SKM-1 treated with dmso at 0.1 percent for 144 hours (cell line): ENCODE data around the gene CRYBG3.
"Not testable (repeated sequence)": the region's sequence is repeated elsewhere in the genome, so short reads cannot be mapped to it uniquely, and the experiment has no call there.

ENCODE experiments used
- DNase-seq: peaks from one replicate; lab custom pipeline; 2025; ENCODE audit not compliant: unreplicated experiment; lab: John Stamatoyannopoulos, UW

CRYBG3 gene

GRCh38 chr3:97821774-97822358, at the start of gene CRYBG3:
Gene CRYBG3, plus strand, starts transcription at chr3:97822011. Its CDS starts 196 bp downstream, at chr3:97822207.
- peak; percentile 83 for DNase-seq

- no peak for DNase-seq
These were observed 48.9 kb upstream of the CRYBG3 start for GRCh38 chr3:97772926-97773325.

- no peak for DNase-seq
These were observed 43.7 kb upstream of the CRYBG3 start for GRCh38 chr3:97778152-97778551.

GRCh38 chr3:97793420-97794019, 28.3 kb upstream of the CRYBG3 start:
- DNase-seq: peak; percentile 47

GRCh38 chr3:97795951-97796350, 25.9 kb upstream of the CRYBG3 start:
- DNase-seq: no peak

- no peak for DNase-seq
These were observed 17.3 kb upstream of the CRYBG3 start for GRCh38 chr3:97804471-97804870.

GRCh38 chr3:97810779-97811390, 10.9 kb upstream of the CRYBG3 start:
- DNase-seq: no peak

GRCh38 chr3:97815149-97815917, 6.5 kb upstream of the CRYBG3 start:
- no peak for DNase-seq

- no peak for DNase-seq
These were observed 5.0 kb upstream of the CRYBG3 start for GRCh38 chr3:97816811-97817210.

GRCh38 chr3:97817965-97818364, 3.8 kb upstream of the CRYBG3 start:
- no peak for DNase-seq

- DNase-seq: no peak
These were observed 1.0 kb upstream of the CRYBG3 start for GRCh38 chr3:97820780-97821179.

GRCh38 chr3:97821287-97821773, 481 bp upstream of the CRYBG3 start:
- DNase-seq: peak; percentile 64

- DNase-seq: peak; percentile 40
These were observed 556 bp downstream of the CRYBG3 start for GRCh38 chr3:97822359-97822775.

- DNase-seq: peak; percentile 47
These were observed 1.5 kb downstream of the CRYBG3 start for GRCh38 chr3:97823046-97824004.

GRCh38 chr3:97825101-97825500, 3.3 kb downstream of the CRYBG3 start:
- no peak for DNase-seq

- no peak for DNase-seq
These were observed 6.1 kb downstream of the CRYBG3 start for GRCh38 chr3:97827741-97828471.

- no peak for DNase-seq
These were observed 7.4 kb downstream of the CRYBG3 start for GRCh38 chr3:97829198-97829597.

- no peak for DNase-seq
These were observed 8.8 kb downstream of the CRYBG3 start for GRCh38 chr3:97830638-97831037.

GRCh38 chr3:97831140-97831539, 9.3 kb downstream of the CRYBG3 start:
- DNase-seq: no peak

- DNase-seq: not testable (repeated sequence)
These were observed 11.4 kb downstream of the CRYBG3 start for GRCh38 chr3:97833184-97833583.
